Measurements from ENCODE around the gene MAPK8. TPM values are rescaled to one million over a fixed set of nuclear protein-coding genes. Genes with fewer than 3 reads are reported as not detected.

Gene MAPK8
- total RNA-seq, 1 donor from 2014 or later, result 36.9 TPM

Other genes with a start within 250 kb of the MAPK8 start
- not detected in 2 replicates for gene FRMPD2, start 32.0 kb upstream of the MAPK8 start, total RNA-seq